ENCODE results near the gene VEPH1. TPM values are rescaled to one million over a fixed set of nuclear protein-coding genes. Genes with fewer than 3 reads are reported as not detected.

The VEPH1 gene
- total RNA-seq, 1 experiment from 2014 or later, result 0.51 TPM

DNA sequence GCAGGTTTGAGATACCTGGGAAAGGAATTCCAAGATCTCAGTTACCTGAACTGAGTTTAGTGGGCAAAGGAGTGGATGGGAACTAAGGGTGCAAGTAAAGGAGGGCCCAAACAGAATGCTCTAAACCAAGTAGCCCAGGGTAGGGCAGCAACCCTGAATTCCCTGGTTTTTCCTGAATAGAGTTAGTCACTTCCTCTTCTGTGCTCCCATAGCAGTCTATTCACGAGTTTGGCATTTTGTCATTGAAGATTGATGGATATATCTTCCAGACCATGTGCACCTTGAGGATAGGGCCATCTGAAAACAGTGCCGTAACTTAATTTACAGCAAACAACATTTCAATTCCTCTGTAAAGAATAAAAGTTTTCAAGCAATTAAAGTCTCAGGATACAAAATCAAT lies 85.1 kb downstream of the VEPH1 start:
- no TSS peak for BruUV-seq (replicated peaks)
- H3K36me3 ChIP-seq (ENCODE audit: control insufficient read depth, insufficient read depth, low read length), result no peaks in the 10 kb centered on the region
- no peaks in the 10 kb centered on the region for H3K27me3 ChIP-seq (ENCODE audit: control insufficient read depth, insufficient read depth, low read length)
- TF ChIP-seq, protein P1, sequence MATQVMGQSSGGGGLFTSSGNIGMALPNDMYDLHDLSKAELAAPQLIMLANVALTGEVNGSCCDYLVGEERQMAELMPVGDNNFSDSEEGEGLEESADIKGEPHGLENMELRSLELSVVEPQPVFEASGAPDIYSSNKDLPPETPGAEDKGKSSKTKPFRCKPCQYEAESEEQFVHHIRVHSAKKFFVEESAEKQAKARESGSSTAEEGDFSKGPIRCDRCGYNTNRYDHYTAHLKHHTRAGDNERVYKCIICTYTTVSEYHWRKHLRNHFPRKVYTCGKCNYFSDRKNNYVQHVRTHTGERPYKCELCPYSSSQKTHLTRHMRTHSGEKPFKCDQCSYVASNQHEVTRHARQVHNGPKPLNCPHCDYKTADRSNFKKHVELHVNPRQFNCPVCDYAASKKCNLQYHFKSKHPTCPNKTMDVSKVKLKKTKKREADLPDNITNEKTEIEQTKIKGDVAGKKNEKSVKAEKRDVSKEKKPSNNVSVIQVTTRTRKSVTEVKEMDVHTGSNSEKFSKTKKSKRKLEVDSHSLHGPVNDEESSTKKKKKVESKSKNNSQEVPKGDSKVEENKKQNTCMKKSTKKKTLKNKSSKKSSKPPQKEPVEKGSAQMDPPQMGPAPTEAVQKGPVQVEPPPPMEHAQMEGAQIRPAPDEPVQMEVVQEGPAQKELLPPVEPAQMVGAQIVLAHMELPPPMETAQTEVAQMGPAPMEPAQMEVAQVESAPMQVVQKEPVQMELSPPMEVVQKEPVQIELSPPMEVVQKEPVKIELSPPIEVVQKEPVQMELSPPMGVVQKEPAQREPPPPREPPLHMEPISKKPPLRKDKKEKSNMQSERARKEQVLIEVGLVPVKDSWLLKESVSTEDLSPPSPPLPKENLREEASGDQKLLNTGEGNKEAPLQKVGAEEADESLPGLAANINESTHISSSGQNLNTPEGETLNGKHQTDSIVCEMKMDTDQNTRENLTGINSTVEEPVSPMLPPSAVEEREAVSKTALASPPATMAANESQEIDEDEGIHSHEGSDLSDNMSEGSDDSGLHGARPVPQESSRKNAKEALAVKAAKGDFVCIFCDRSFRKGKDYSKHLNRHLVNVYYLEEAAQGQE (IDR thresholded peaks at IDR 0.05; ENCODE audit: insufficient read depth in 1 of 2, low read depth in 2 of 2, low read length in 1 of 2), result no peak
- TF ChIP-seq TCF7L2 (IDR thresholded peaks at IDR 0.05; ENCODE audit: low read depth, low read length) (no peak), POLR2AphosphoS5 (IDR thresholded peaks at IDR 0.05; ENCODE audit: low read depth, low read length) (no peak), SIN3A (IDR thresholded peaks at IDR 0.05; ENCODE audit: borderline replicate concordance, insufficient read depth, low read depth, low read length) (no peak)
- TF ChIP-seq, protein P2, sequence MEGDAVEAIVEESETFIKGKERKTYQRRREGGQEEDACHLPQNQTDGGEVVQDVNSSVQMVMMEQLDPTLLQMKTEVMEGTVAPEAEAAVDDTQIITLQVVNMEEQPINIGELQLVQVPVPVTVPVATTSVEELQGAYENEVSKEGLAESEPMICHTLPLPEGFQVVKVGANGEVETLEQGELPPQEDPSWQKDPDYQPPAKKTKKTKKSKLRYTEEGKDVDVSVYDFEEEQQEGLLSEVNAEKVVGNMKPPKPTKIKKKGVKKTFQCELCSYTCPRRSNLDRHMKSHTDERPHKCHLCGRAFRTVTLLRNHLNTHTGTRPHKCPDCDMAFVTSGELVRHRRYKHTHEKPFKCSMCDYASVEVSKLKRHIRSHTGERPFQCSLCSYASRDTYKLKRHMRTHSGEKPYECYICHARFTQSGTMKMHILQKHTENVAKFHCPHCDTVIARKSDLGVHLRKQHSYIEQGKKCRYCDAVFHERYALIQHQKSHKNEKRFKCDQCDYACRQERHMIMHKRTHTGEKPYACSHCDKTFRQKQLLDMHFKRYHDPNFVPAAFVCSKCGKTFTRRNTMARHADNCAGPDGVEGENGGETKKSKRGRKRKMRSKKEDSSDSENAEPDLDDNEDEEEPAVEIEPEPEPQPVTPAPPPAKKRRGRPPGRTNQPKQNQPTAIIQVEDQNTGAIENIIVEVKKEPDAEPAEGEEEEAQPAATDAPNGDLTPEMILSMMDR (IDR thresholded peaks at IDR 0.05), result no peak
- ATAC-seq (no peak), DNase-seq (ENCODE audit: low read depth, low spot score) (no peak)
- POLR2A ChIA-PET, result no interaction called here
- CTCF ChIA-PET, result no interaction called here
- no peaks in the 10 kb centered on the region for H3K4me1 ChIP-seq (ENCODE audit: control insufficient read depth, insufficient read depth, low read length)
- H3K4me3 ChIP-seq (ENCODE audit: low read depth in 2 of 2, low read length in 2 of 2), result no peak overlapping the region
- H3K9me3 ChIP-seq (ENCODE audit: control insufficient read depth, insufficient read depth, low read depth, low read length), result no peaks in the 10 kb centered on the region
- no peak overlapping the region for H3K27ac ChIP-seq (ENCODE audit: low read length)
- in situ Hi-C loops (cut with HindIII; ENCODE audit: low pct_unique_long_range_greater_than_20kb, low sequenced_read_pairs), result no loop called here
- intact Hi-C loops (cut with micrococcal nuclease; ENCODE audit: unreplicated experiment), result no loop called here

DNA sequence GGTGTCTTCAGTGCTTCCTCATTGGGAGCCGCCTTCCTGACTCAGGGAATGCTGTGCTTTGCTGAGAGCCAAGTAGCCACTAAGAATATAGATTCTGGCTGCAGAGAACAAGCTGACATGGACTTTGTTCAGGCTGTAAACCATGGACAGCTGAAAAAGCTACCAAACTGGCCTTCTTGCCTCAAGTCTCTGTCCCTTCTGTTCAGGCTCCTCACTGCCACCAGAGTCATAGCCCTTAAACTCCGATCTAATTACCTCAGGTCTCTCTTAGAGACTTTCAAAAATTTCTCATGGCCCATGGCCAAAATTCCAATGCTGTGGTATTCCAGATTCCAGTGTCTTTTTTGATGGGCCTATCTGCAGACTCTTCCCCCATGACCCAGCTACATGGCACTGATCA lies 86.0 kb downstream of the VEPH1 start:
- TF ChIP-seq POLR2AphosphoS5 (IDR thresholded peaks at IDR 0.05; ENCODE audit: low read depth, low read length), result no peak
- TF ChIP-seq SIN3A (IDR thresholded peaks at IDR 0.05; ENCODE audit: borderline replicate concordance, insufficient read depth, low read depth, low read length), result no peak
- no peak overlapping the region for H3K4me3 ChIP-seq (ENCODE audit: low read depth in 2 of 2, low read length in 2 of 2)
- H3K27ac ChIP-seq (ENCODE audit: low read length), result no peak overlapping the region
- ATAC-seq (no peak), DNase-seq (ENCODE audit: low read depth, low spot score) (no peak)
- no peaks in the 10 kb centered on the region for H3K9me3 ChIP-seq (ENCODE audit: control insufficient read depth, insufficient read depth, low read depth, low read length)
- no peaks in the 10 kb centered on the region for H3K27me3 ChIP-seq (ENCODE audit: control insufficient read depth, insufficient read depth, low read length)
- CTCF ChIA-PET, result no interaction called here
- no TSS peak for BruUV-seq (replicated peaks)
- H3K36me3 ChIP-seq (ENCODE audit: control insufficient read depth, insufficient read depth, low read length), result no peaks in the 10 kb centered on the region
- in situ Hi-C loops (cut with HindIII; ENCODE audit: low pct_unique_long_range_greater_than_20kb, low sequenced_read_pairs) (no loop called here), intact Hi-C loops (cut with micrococcal nuclease; ENCODE audit: unreplicated experiment) (no loop called here)
- H3K4me1 ChIP-seq (ENCODE audit: control insufficient read depth, insufficient read depth, low read length), result no peaks in the 10 kb centered on the region
- POLR2A ChIA-PET, result interaction anchor here (0.6 kb wide), 1 partner anchor 513 kb away, joined by 4 read pairs; no protein-coding TSS in a partner anchor

- H3K36me3 ChIP-seq (ENCODE audit: control insufficient read depth, insufficient read depth, low read length), result no peaks in the 10 kb centered on the region
- H3K27ac ChIP-seq (ENCODE audit: low read length), result no peak overlapping the region
- DNase-seq (ENCODE audit: low read depth, low spot score) (no peak), ATAC-seq (no peak)
- POLR2A ChIA-PET, result interaction anchor here (0.6 kb wide), 1 partner anchor 513 kb away, joined by 4 read pairs; no protein-coding TSS in a partner anchor
- BruUV-seq (replicated peaks), result no TSS peak
- H3K4me3 ChIP-seq (ENCODE audit: low read depth in 2 of 2, low read length in 2 of 2), result no peak overlapping the region
- no peaks in the 10 kb centered on the region for H3K4me1 ChIP-seq (ENCODE audit: control insufficient read depth, insufficient read depth, low read length)
- H3K9me3 ChIP-seq (ENCODE audit: control insufficient read depth, insufficient read depth, low read depth, low read length), result no peaks in the 10 kb centered on the region
- no peaks in the 10 kb centered on the region for H3K27me3 ChIP-seq (ENCODE audit: control insufficient read depth, insufficient read depth, low read length)
- TF ChIP-seq, protein P2 (IDR thresholded peaks at IDR 0.05), result no peak
- no peak for TF ChIP-seq TCF7L2 (IDR thresholded peaks at IDR 0.05; ENCODE audit: low read depth, low read length)
- no peak for TF ChIP-seq POLR2AphosphoS5 (IDR thresholded peaks at IDR 0.05; ENCODE audit: low read depth, low read length)
- no peak for TF ChIP-seq SIN3A (IDR thresholded peaks at IDR 0.05; ENCODE audit: borderline replicate concordance, insufficient read depth, low read depth, low read length)
- TF ChIP-seq, protein P1 (IDR thresholded peaks at IDR 0.05; ENCODE audit: insufficient read depth in 1 of 2, low read depth in 2 of 2, low read length in 1 of 2), result no peak
- CTCF ChIA-PET, result no interaction called here
- intact Hi-C loops (cut with micrococcal nuclease; ENCODE audit: unreplicated experiment), result no loop called here
- in situ Hi-C loops (cut with HindIII; ENCODE audit: low pct_unique_long_range_greater_than_20kb, low sequenced_read_pairs), result no loop called here
Observed at GRCh38 chr3:157416347-157417087, 86.7 kb downstream of the VEPH1 start.
